HG03432 (cell line): ENCODE results near the gene CARS1.
"Not testable (repeated sequence)": the region's sequence is repeated elsewhere in the genome, so short reads cannot be mapped to it uniquely, and the experiment has no call there.

Source experiments
- ATAC-seq: cut with Tn5 transposase; IDR thresholded peaks from one replicate; pipeline ENCODE4 v1.9.1; 2021; ENCODE audit warnings: mild to moderate bottlenecking, moderate library complexity; ENCODE audit not compliant: unreplicated experiment

CARS1 gene

GRCh38 chr11:3090096-3090901, 33.1 kb upstream of the CARS1 start:
- ATAC-seq = no peak

- ATAC-seq = no peak
Measured at GRCh38 chr11:3089236-3090061, 32.2 kb upstream of the CARS1 start.

- ATAC-seq = no peak
Measured at GRCh38 chr11:3088806-3089205, 31.6 kb upstream of the CARS1 start.

GRCh38 chr11:3087821-3088800, 30.9 kb upstream of the CARS1 start:
- ATAC-seq = no peak

GRCh38 chr11:3087373-3087772, 30.1 kb upstream of the CARS1 start:
- no peak for ATAC-seq

- no peak for ATAC-seq
Measured at GRCh38 chr11:3086671-3087150, 29.5 kb upstream of the CARS1 start.

GRCh38 chr11:3086114-3086513, 28.9 kb upstream of the CARS1 start:
- no peak for ATAC-seq

- no peak for ATAC-seq
Measured at GRCh38 chr11:3085052-3085451, 27.8 kb upstream of the CARS1 start.

- ATAC-seq = no peak
Measured at GRCh38 chr11:3083321-3083720, 26.1 kb upstream of the CARS1 start.

GRCh38 chr11:3081386-3081751, 24.1 kb upstream of the CARS1 start:
- no peak for ATAC-seq

- ATAC-seq = no peak
Measured at GRCh38 chr11:3080733-3081385, 23.6 kb upstream of the CARS1 start.

GRCh38 chr11:3080104-3080503, 22.9 kb upstream of the CARS1 start:
- no peak for ATAC-seq

GRCh38 chr11:3077846-3078440, 20.7 kb upstream of the CARS1 start:
- no peak for ATAC-seq

- ATAC-seq = no peak
Measured at GRCh38 chr11:3077189-3077836, 20.1 kb upstream of the CARS1 start.

GRCh38 chr11:3074912-3075589, 17.8 kb upstream of the CARS1 start:
- no peak for ATAC-seq

- no peak for ATAC-seq
Measured at GRCh38 chr11:3073029-3073435, 15.8 kb upstream of the CARS1 start.

- ATAC-seq = no peak
Measured at GRCh38 chr11:3069425-3069824, 12.2 kb upstream of the CARS1 start.

GRCh38 chr11:3066308-3066707, 9.1 kb upstream of the CARS1 start:
- not testable (repeated sequence) for ATAC-seq

GRCh38 chr11:3064709-3065108, 7.5 kb upstream of the CARS1 start:
- ATAC-seq = not testable (repeated sequence)
